Measurements from ENCODE around the gene GPR143.
A peak's percentile ranks its signal among the peaks of the same experiment; 100 is the strongest.

Gene GPR143

GRCh38 chrX:9749146-9749692, 16.4 kb downstream of the GPR143 start:
- no peak overlapping the region for H2AFZ ChIP-seq (ENCODE audit: low read depth, low read length)
- H3K4me3 ChIP-seq (ENCODE audit: low read length) = no peak overlapping the region
- TF ChIP-seq CTCF (IDR thresholded peaks at IDR 0.05; ENCODE audit: low read depth, low read length) (no peak), EZH2phosphoT487 (IDR thresholded peaks at IDR 0.05; ENCODE audit: low read depth) (no peak)
- no peak overlapping the region for H3K9ac ChIP-seq (ENCODE audit: low read length)
- peaks cover 17% of the 10 kb centered on the region for H3K4me1 ChIP-seq (ENCODE audit: low read length)
- H3K36me3 ChIP-seq (replicated peaks; ENCODE audit: low read depth, low read length) = no peaks in the 10 kb centered on the region
- H3K79me2 ChIP-seq (ENCODE audit: low read length) = no peaks in the 10 kb centered on the region
- no peaks in the 10 kb centered on the region for H3K27me3 ChIP-seq (ENCODE audit: low read depth, low read length)
- peak overlapping the region; percentile 22; the same call in 1 of the 2 replicates for H3K4me2 ChIP-seq (ENCODE audit: low read length)
- no peaks in the 10 kb centered on the region for H3K9me3 ChIP-seq (ENCODE audit: insufficient read depth, low read length)
- no peak overlapping the region for H3K27ac ChIP-seq (ENCODE audit: low read length)
- no peaks in the 10 kb centered on the region for H4K20me1 ChIP-seq (ENCODE audit: insufficient read depth, low read length)

- Histone ChIP-seq H3K9ac (ENCODE audit: low read length) (no peak overlapping the region), H2AFZ (ENCODE audit: low read depth, low read length) (no peak overlapping the region), H3K27ac (ENCODE audit: low read length) (no peak overlapping the region), H3K27me3 (ENCODE audit: low read depth, low read length) (no peaks in the 10 kb centered on the region), H3K9me3 (ENCODE audit: insufficient read depth, low read length) (no peaks in the 10 kb centered on the region), H4K20me1 (ENCODE audit: insufficient read depth, low read length) (no peaks in the 10 kb centered on the region), H3K36me3 (replicated peaks; ENCODE audit: low read depth, low read length) (no peaks in the 10 kb centered on the region), H3K4me2 (ENCODE audit: low read length) (no peak overlapping the region), H3K4me3 (ENCODE audit: low read length) (no peak overlapping the region), H3K4me1 (ENCODE audit: low read length) (peaks cover 17% of the 10 kb centered on the region), H3K79me2 (ENCODE audit: low read length) (no peaks in the 10 kb centered on the region)
- no peak for TF ChIP-seq CTCF (IDR thresholded peaks at IDR 0.05; ENCODE audit: low read depth, low read length)
- TF ChIP-seq EZH2phosphoT487 (IDR thresholded peaks at IDR 0.05; ENCODE audit: low read depth) = no peak
Measured at GRCh38 chrX:9747644-9748043, 18.0 kb downstream of the GPR143 start.

GRCh38 chrX:9746148-9746888, 19.3 kb downstream of the GPR143 start:
- peaks cover 17% of the 10 kb centered on the region for H3K4me1 ChIP-seq (ENCODE audit: low read length)
- H4K20me1 ChIP-seq (ENCODE audit: insufficient read depth, low read length) = no peaks in the 10 kb centered on the region
- H3K9ac ChIP-seq (ENCODE audit: low read length) = no peak overlapping the region
- H3K36me3 ChIP-seq (replicated peaks; ENCODE audit: low read depth, low read length) = no peaks in the 10 kb centered on the region
- no peaks in the 10 kb centered on the region for H3K9me3 ChIP-seq (ENCODE audit: insufficient read depth, low read length)
- H3K4me3 ChIP-seq (ENCODE audit: low read length) = no peak overlapping the region
- TF ChIP-seq CTCF (IDR thresholded peaks at IDR 0.05; ENCODE audit: low read depth, low read length) = no peak
- no peak for TF ChIP-seq EZH2phosphoT487 (IDR thresholded peaks at IDR 0.05; ENCODE audit: low read depth)
- H3K27me3 ChIP-seq (ENCODE audit: low read depth, low read length) = no peaks in the 10 kb centered on the region
- H3K79me2 ChIP-seq (ENCODE audit: low read length) = no peaks in the 10 kb centered on the region
- H3K27ac ChIP-seq (ENCODE audit: low read length) = no peak overlapping the region
- H2AFZ ChIP-seq (ENCODE audit: low read depth, low read length) = no peak overlapping the region
- H3K4me2 ChIP-seq (ENCODE audit: low read length) = no peak overlapping the region

- H3K4me3 ChIP-seq (ENCODE audit: low read length) = no peak overlapping the region
- H3K79me2 ChIP-seq (ENCODE audit: low read length) = no peaks in the 10 kb centered on the region
- no peak overlapping the region for H3K9ac ChIP-seq (ENCODE audit: low read length)
- no peak for TF ChIP-seq EZH2phosphoT487 (IDR thresholded peaks at IDR 0.05; ENCODE audit: low read depth)
- no peak for TF ChIP-seq CTCF (IDR thresholded peaks at IDR 0.05; ENCODE audit: low read depth, low read length)
- no peak overlapping the region for H3K4me2 ChIP-seq (ENCODE audit: low read length)
- no peaks in the 10 kb centered on the region for H3K9me3 ChIP-seq (ENCODE audit: insufficient read depth, low read length)
- no peaks in the 10 kb centered on the region for H4K20me1 ChIP-seq (ENCODE audit: insufficient read depth, low read length)
- H3K36me3 ChIP-seq (replicated peaks; ENCODE audit: low read depth, low read length) = no peaks in the 10 kb centered on the region
- H2AFZ ChIP-seq (ENCODE audit: low read depth, low read length) = no peak overlapping the region
- H3K27me3 ChIP-seq (ENCODE audit: low read depth, low read length) = no peaks in the 10 kb centered on the region
- peaks cover 17% of the 10 kb centered on the region for H3K4me1 ChIP-seq (ENCODE audit: low read length)
- H3K27ac ChIP-seq (ENCODE audit: low read length) = no peak overlapping the region
Measured at GRCh38 chrX:9745417-9746115, 20.1 kb downstream of the GPR143 start.
